RWPE1 (cell line): ENCODE data around the gene TMEM184A.

Source experiments
- CTCF ChIA-PET: fragments of 350-600 bp; sonication (Branson Sonifier 250); formaldehyde crosslinking; extraction: SDS; loops from one replicate; lab custom pipeline; 2021; lab: Yijun Ruan, JAX
- POLR2A ChIA-PET: fragments of 400-600 bp; formaldehyde crosslinking; extraction: SDS; loops from one replicate; lab custom pipeline; 2020; ENCODE audit warnings: antibody characterized with exemption; ENCODE audit not compliant: low non-redundant PET; lab: Yijun Ruan, JAX
- DNase-seq: peaks from one replicate; pipeline ENCODE4 v3.0.0; 2012; ENCODE audit warnings: low spot score
- H3K27ac ChIP-seq: fragments of 450-650 bp; 2 replicates; pipeline ENCODE4 v1.5.1; 2017
- CTCF ChIP-seq: fragments of 450-650 bp; conservative IDR thresholded peaks from 2 replicates; pipeline ENCODE4 v1.5.1; 2017; ENCODE audit warnings: low read depth, mild to moderate bottlenecking

Gene TMEM184A

GRCh38 chr7:1546909-1547776 lies 8.9 kb downstream of the TMEM184A start:
- peak overlapping the region; percentile 52 for H3K27ac ChIP-seq
- ChIA-PET CTCF (interaction anchor here (0.6 to 1.4 kb wide), 4 partner anchors 9 to 710 kb away, joined by 3 to 5 read pairs (median 4); partner anchors contain the start of gene TMEM184A), POLR2A (no interaction called here)
- TF ChIP-seq CTCF: no peak
- DNase-seq: no peak

GRCh38 chr7:1546274-1546908 lies 9.6 kb downstream of the TMEM184A start:
- ChIA-PET CTCF (no interaction called here), POLR2A (no interaction called here)
- DNase-seq: no peak
- TF ChIP-seq CTCF: no peak
- peak overlapping the region; percentile 52 for H3K27ac ChIP-seq

GRCh38 chr7:1545417-1546246 lies 10.4 kb downstream of the TMEM184A start:
- POLR2A ChIA-PET: no interaction called here
- no peak for DNase-seq
- peak overlapping the region; percentile 99 for H3K27ac ChIP-seq
- TF ChIP-seq CTCF: no peak
- CTCF ChIA-PET: interaction anchor here (0.7 kb wide), 1 partner anchor 16 kb away, joined by 4 read pairs; no protein-coding TSS in a partner anchor

GRCh38 chr7:1544896-1545416 lies 11.0 kb downstream of the TMEM184A start:
- no peak for DNase-seq
- peak overlapping the region; percentile 99 for H3K27ac ChIP-seq
- CTCF ChIA-PET: no interaction called here
- POLR2A ChIA-PET: no interaction called here
- TF ChIP-seq CTCF: no peak

GRCh38 chr7:1544178-1544895 lies 11.7 kb downstream of the TMEM184A start:
- ChIA-PET POLR2A (no interaction called here), CTCF (interaction anchor here (0.6 kb wide), 1 partner anchor 26 kb away, joined by 3 read pairs; no protein-coding TSS in a partner anchor)
- H3K27ac ChIP-seq: peak overlapping the region; percentile 99
- no peak for DNase-seq
- no peak for TF ChIP-seq CTCF
